Trophoblast cell (in vitro differentiated cells and primary cell): ENCODE measurements around the gene ADCY2.
A peak's percentile ranks its signal among the peaks of the same experiment; 100 is the strongest.

Experiments used
- DNase-seq, 2 donors: peaks; one replicate each; pipeline ENCODE4 v3.0.0-alpha.2; 2016
- H2AFZ ChIP-seq: 2 replicates; pipeline ENCODE4 v1.6.1; 2013; ENCODE audit warnings: low read length, moderate library complexity, mild to moderate bottlenecking; ENCODE audit not compliant: insufficient read depth, poor library complexity
- H2AK5ac ChIP-seq: 2 replicates; pipeline ENCODE4 v1.6.1; 2013; ENCODE audit warnings: mild to moderate bottlenecking, low read length
- H2BK120ac ChIP-seq: 2 replicates; pipeline ENCODE4 v1.6.1; 2013; ENCODE audit warnings: low read length, mild to moderate bottlenecking, moderate library complexity; ENCODE audit not compliant: insufficient read depth, poor library complexity
- H2BK12ac ChIP-seq: 2 replicates; pipeline ENCODE4 v1.6.1; 2013; ENCODE audit warnings: mild to moderate bottlenecking, low read length, moderate library complexity
- H2BK5ac ChIP-seq: 2 replicates; pipeline ENCODE4 v1.6.1; 2013; ENCODE audit warnings: low read length, low read depth, moderate library complexity, mild to moderate bottlenecking; ENCODE audit not compliant: poor library complexity
- H3K14ac ChIP-seq: 2 replicates; pipeline ENCODE4 v1.6.1; 2013; ENCODE audit warnings: mild to moderate bottlenecking, low read length
- H3K18ac ChIP-seq: 2 replicates; pipeline ENCODE4 v1.6.1; 2013; ENCODE audit warnings: mild to moderate bottlenecking, low read length
- H3K23ac ChIP-seq: 2 replicates; pipeline ENCODE4 v1.6.1; 2013; ENCODE audit warnings: low read length
- H3K27ac ChIP-seq: 2 replicates; pipeline ENCODE4 v1.5.1; 2013; ENCODE audit warnings: low read depth, mild to moderate bottlenecking, inconsistent platforms, low read length, moderate library complexity
- H3K27me3 ChIP-seq: 2 replicates; pipeline ENCODE4 v1.6.1; 2013; ENCODE audit warnings: inconsistent platforms, mild to moderate bottlenecking, low read length, moderate library complexity; ENCODE audit not compliant: insufficient read depth
- H3K36me3 ChIP-seq, 2 experiments: 1 replicate in 1 of 2; 2 replicates in 1 of 2; pipeline ENCODE4 v1.6.1; 2013; ENCODE audit warnings: low read length in 2 of 2, mild to moderate bottlenecking in 2 of 2, moderate library complexity in 1 of 2; ENCODE audit not compliant: insufficient read depth in 2 of 2, control insufficient read depth in 1 of 2
- H3K4ac ChIP-seq: 2 replicates; pipeline ENCODE4 v1.6.1; 2013; ENCODE audit warnings: low read depth, mild to moderate bottlenecking, low read length, moderate library complexity
- H3K4me1 ChIP-seq, 2 experiments: 1 replicate in 1 of 2; 2 replicates in 1 of 2; pipeline ENCODE4 v1.6.1; 2013; ENCODE audit warnings: low read length in 2 of 2, mild to moderate bottlenecking in 2 of 2, moderate library complexity in 1 of 2; ENCODE audit not compliant: insufficient read depth in 2 of 2, control insufficient read depth in 1 of 2
- H3K4me2 ChIP-seq: 2 replicates; pipeline ENCODE4 v1.6.1; 2013; ENCODE audit warnings: inconsistent platforms, mild to moderate bottlenecking, low read length, moderate library complexity
- H3K4me3 ChIP-seq: 2 replicates; pipeline ENCODE4 v1.5.1; 2013; ENCODE audit warnings: mild to moderate bottlenecking, low read depth, low read length, inconsistent platforms
- H3K79me1 ChIP-seq: one replicate; pipeline ENCODE4 v1.6.1; 2013; ENCODE audit warnings: low read length
- H3K79me2 ChIP-seq: 2 replicates; pipeline ENCODE4 v1.6.1; 2013; ENCODE audit warnings: low read length, mild to moderate bottlenecking; ENCODE audit not compliant: control insufficient read depth, insufficient read depth, poor library complexity
- H3K9ac ChIP-seq: 2 replicates; pipeline ENCODE4 v1.6.1; 2013; ENCODE audit warnings: mild to moderate bottlenecking, low read length
- H3K9me3 ChIP-seq: 2 replicates; pipeline ENCODE4 v1.6.1; 2013; ENCODE audit warnings: low read depth, mild to moderate bottlenecking, control low read depth, inconsistent platforms, low read length; ENCODE audit not compliant: insufficient read depth
- H4K12ac ChIP-seq: 2 replicates; pipeline ENCODE4 v1.6.1; 2013; ENCODE audit warnings: low read depth, mild to moderate bottlenecking, low read length, moderate library complexity
- H4K8ac ChIP-seq: 2 replicates; pipeline ENCODE4 v1.6.1; 2013; ENCODE audit warnings: low read depth, mild to moderate bottlenecking, low read length, moderate library complexity
- H4K91ac ChIP-seq: one replicate; pipeline ENCODE4 v1.6.1; 2013; ENCODE audit warnings: low read depth, mild to moderate bottlenecking, low read length, moderate library complexity
- WGBS: extraction: QIAGEN DNeasy Blood & Tissue Kit; methylation state at CpG from one replicate; pipeline ENCODE4 v1.1.7; 2013; ENCODE audit warnings: missing lambda C conversion rate; ENCODE audit not compliant: insufficient read length, insufficient coverage; ENCODE audit errors: extremely low coverage; 5-methylcytosine and 5-hydroxymethylcytosine counted together

Gene ADCY2

GRCh38 chr5:7503564-7503963 is 107.6 kb downstream of the ADCY2 start:
- H3K14ac ChIP-seq, result no peak overlapping the region
- H3K36me3 ChIP-seq, result no peaks in the 10 kb centered on the region
- no peaks in the 10 kb centered on the region for H3K27me3 ChIP-seq
- H4K12ac ChIP-seq, result no peak overlapping the region
- no peak overlapping the region for H2AK5ac ChIP-seq
- no peaks in the 10 kb centered on the region for H3K79me2 ChIP-seq
- H2BK120ac ChIP-seq, result no peak overlapping the region
- H3K23ac ChIP-seq, result no peak overlapping the region
- H2BK5ac ChIP-seq, result no peak overlapping the region
- H3K4me1 ChIP-seq, result no peaks in the 10 kb centered on the region
- no peak overlapping the region for H3K4ac ChIP-seq
- no peak overlapping the region for H3K18ac ChIP-seq
- no peak overlapping the region for H2AFZ ChIP-seq
- WGBS, result no CpG with 5 or more reads among the region's 9 CpGs
- no peaks in the 10 kb centered on the region for H3K9me3 ChIP-seq
- H3K9ac ChIP-seq, result no peak overlapping the region
- no peak overlapping the region for H3K27ac ChIP-seq
- no peak overlapping the region for H3K4me2 ChIP-seq
- H3K4me3 ChIP-seq, result no peak overlapping the region
- no peak overlapping the region for H4K8ac ChIP-seq
- no peak overlapping the region for H2BK12ac ChIP-seq
- no peak overlapping the region for H4K91ac ChIP-seq
- no peaks in the 10 kb centered on the region for H3K79me1 ChIP-seq
- no peak for DNase-seq

- H3K4me1 ChIP-seq, result peaks cover 0 to 1% of the 10 kb centered on the region in 2 experiments
- no peak for DNase-seq
- H3K36me3 ChIP-seq, result no peaks in the 10 kb centered on the region
- no peak overlapping the region for H4K91ac ChIP-seq
- no peak overlapping the region for H3K4ac ChIP-seq
- no peak overlapping the region for H3K4me3 ChIP-seq
- no peak overlapping the region for H2AFZ ChIP-seq
- no peak overlapping the region for H2BK12ac ChIP-seq
- H3K79me2 ChIP-seq, result no peaks in the 10 kb centered on the region
- no peak overlapping the region for H3K18ac ChIP-seq
- no peak overlapping the region for H4K12ac ChIP-seq
- H3K4me2 ChIP-seq, result no peak overlapping the region
- H3K27me3 ChIP-seq, result no peaks in the 10 kb centered on the region
- no peaks in the 10 kb centered on the region for H3K79me1 ChIP-seq
- H3K14ac ChIP-seq, result no peak overlapping the region
- no peak overlapping the region for H3K23ac ChIP-seq
- no peaks in the 10 kb centered on the region for H3K9me3 ChIP-seq
- WGBS, result no CpG with 5 or more reads among the region's 3 CpGs
- no peak overlapping the region for H3K9ac ChIP-seq
- no peak overlapping the region for H2BK5ac ChIP-seq
- H3K27ac ChIP-seq, result no peak overlapping the region
- no peak overlapping the region for H4K8ac ChIP-seq
- no peak overlapping the region for H2BK120ac ChIP-seq
- H2AK5ac ChIP-seq, result no peak overlapping the region
Measured at GRCh38 chr5:7515284-7515914, 119.5 kb downstream of the ADCY2 start.

GRCh38 chr5:7516253-7516652 is 120.3 kb downstream of the ADCY2 start:
- Histone ChIP-seq H3K4me1 (peaks cover 0 to 1% of the 10 kb centered on the region in 2 experiments), H3K4me2 (no peak overlapping the region)

DNA sequence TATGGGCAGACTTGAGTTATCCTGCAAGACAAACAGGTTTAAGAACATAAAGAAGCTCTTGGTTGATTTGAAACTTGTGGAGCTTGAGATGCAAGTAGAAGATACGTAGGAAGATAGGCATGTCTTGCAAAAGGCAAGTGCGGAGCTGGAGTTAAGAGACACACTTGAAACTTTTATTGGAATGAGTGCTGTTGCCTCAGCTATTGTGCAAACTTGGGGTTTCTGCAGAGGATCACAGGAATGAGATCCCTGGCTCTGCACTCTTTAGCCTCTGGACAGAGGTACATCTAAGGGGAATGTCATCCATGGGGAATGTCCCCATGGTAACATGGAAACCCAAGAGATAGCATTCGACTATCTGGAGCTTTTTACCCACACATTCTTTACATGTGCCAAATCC is 121.1 kb downstream of the ADCY2 start:
- Histone ChIP-seq H3K4me3 (no peak overlapping the region), H3K9me3 (no peaks in the 10 kb centered on the region), H3K14ac (no peak overlapping the region), H3K27ac (no peak overlapping the region), H4K12ac (no peak overlapping the region), H3K79me1 (no peaks in the 10 kb centered on the region), H3K23ac (no peak overlapping the region), H4K8ac (no peak overlapping the region), H3K4me2 (no peak overlapping the region), H2BK5ac (no peak overlapping the region), H3K4ac (no peak overlapping the region), H3K18ac (no peak overlapping the region), H2BK120ac (no peak overlapping the region), H3K27me3 (no peaks in the 10 kb centered on the region), H2AK5ac (no peak overlapping the region), H3K79me2 (no peaks in the 10 kb centered on the region), H3K9ac (no peak overlapping the region), H4K91ac (no peak overlapping the region), H3K36me3 (no peaks in the 10 kb centered on the region), H2AFZ (no peak overlapping the region), H2BK12ac (no peak overlapping the region), H3K4me1 (peaks cover 0 to 1% of the 10 kb centered on the region in 2 experiments)
- DNase-seq, result peak; percentile 42 to 67
- WGBS, result no CpG with 5 or more reads among the region's 3 CpGs

More at GRCh38 chr5:7516253-7516652, 120.3 kb downstream of the ADCY2 start:
- H3K36me3 ChIP-seq, result no peaks in the 10 kb centered on the region
- H2BK120ac ChIP-seq, result no peak overlapping the region
- H4K8ac ChIP-seq, result no peak overlapping the region
- H3K27me3 ChIP-seq, result no peaks in the 10 kb centered on the region
- H2AK5ac ChIP-seq, result no peak overlapping the region
- no peak overlapping the region for H2AFZ ChIP-seq
- H3K18ac ChIP-seq, result no peak overlapping the region
- H2BK12ac ChIP-seq, result no peak overlapping the region
- H3K9me3 ChIP-seq, result no peaks in the 10 kb centered on the region
- H3K79me1 ChIP-seq, result no peaks in the 10 kb centered on the region
- H3K79me2 ChIP-seq, result no peaks in the 10 kb centered on the region
- no peak overlapping the region for H3K4me3 ChIP-seq
- H3K14ac ChIP-seq, result no peak overlapping the region
- no peak overlapping the region for H4K91ac ChIP-seq
- no peak overlapping the region for H2BK5ac ChIP-seq
- no peak overlapping the region for H3K23ac ChIP-seq
- no CpG with 5 or more reads among the region's 2 CpGs for WGBS
- H3K4ac ChIP-seq, result no peak overlapping the region
- H3K9ac ChIP-seq, result no peak overlapping the region
- DNase-seq, result no peak
- no peak overlapping the region for H3K27ac ChIP-seq
- no peak overlapping the region for H4K12ac ChIP-seq
